Activated effector memory CD4-positive, alpha-beta T cell treated with anti-CD3 and anti-CD28 coated beads, Interleukin-2, amount 50 U/mL, for 16 hours (primary cell): ENCODE results near the gene ECE1.
"Not testable (repeated sequence)": the region's sequence is repeated elsewhere in the genome, so short reads cannot be mapped to it uniquely, and the experiment has no call there.

Experiments
- DNase-seq: peaks from one replicate; pipeline ENCODE4 v3.0.0-alpha.2; 2020

Gene ECE1

DNA sequence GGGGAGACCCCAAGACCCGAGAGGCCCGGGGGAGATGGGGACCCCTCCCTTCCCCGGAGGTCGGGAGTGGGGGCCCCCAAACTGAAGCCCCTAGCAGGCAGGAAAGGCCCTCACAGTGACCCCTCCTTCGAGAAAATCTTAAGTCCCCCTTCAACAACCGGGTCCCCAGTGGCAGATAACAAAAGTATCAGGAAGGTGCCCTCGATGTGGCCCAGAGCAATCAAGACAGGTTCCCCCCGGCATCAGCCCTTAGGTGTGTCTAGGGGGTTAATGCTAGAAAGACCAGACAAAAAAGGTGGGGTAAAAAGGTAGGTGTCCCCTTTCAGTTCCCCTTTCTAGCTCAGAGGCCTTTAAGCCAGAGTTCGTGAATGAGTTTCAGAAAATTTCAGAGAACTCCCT, 282 bp upstream of the ECE1 start:
- no peak for DNase-seq

DNA sequence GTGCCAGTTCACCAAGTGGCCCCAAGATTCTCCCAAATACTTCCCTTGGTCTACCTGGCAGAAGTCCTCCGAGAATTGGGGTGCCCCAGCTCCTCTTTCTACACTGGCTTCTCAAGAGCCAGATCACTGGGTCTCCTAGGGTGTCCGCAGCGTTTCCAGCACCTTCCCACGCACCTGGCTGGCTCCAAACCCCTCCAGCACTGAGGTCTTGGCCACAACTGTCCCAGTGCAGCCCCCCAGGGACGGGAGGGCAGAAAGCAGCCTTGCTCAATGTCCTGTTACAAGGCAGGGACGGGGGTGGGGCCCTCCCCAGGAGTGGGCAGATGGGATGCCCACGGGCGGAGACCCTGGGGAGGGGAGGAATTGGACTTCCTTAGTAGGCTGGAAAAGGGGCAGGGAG, 1.1 kb downstream of the ECE1 start:
- DNase-seq: no peak

DNA sequence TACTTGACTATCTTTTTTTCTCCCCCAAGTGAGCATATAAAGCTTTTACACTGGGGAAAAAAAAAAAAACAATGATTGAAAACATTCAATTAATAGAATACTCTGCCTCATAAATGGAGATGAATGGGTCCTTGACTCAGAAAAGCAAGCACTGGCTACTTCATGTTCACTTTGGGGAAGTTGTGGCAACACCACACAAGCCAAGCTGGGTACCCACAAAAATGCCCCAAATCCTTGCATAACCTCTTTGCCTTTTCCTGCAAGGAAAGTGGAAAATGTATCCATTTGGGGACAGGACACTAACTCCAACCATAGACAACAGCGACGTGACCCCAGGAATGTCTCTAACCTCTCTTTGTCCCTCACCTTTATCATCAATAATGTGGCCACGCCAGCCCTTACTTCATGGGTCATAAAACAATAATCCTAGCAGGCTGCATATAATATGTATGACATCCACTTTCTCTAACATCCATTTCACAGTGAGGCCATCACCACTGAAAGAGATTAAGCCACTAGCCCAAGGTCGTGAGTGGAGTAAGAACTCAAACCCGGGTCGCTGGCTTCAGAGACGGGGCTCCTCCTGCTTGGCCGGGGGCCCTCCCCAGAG, 2.3 kb downstream of the ECE1 start:
- no peak for DNase-seq

GRCh38 chr1:21285386-21285785, 4.9 kb downstream of the ECE1 start:
- not testable (repeated sequence) for DNase-seq

DNA sequence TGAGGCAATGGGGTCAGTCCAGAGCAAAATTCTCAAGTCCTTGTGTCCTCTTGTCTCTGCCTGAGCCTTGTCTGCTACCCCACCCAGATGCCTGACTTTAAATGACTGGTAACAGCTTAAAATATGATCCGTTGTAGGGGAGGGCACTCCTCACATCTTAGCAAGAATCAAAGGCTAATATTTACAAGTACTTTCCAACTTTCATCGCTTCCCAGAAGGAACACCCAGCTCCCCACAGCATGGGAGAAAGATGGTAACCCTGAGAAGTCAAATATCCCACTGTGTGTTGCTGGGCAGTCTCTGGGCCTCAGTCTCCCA, 5.2 kb downstream of the ECE1 start:
- DNase-seq: no peak

DNA sequence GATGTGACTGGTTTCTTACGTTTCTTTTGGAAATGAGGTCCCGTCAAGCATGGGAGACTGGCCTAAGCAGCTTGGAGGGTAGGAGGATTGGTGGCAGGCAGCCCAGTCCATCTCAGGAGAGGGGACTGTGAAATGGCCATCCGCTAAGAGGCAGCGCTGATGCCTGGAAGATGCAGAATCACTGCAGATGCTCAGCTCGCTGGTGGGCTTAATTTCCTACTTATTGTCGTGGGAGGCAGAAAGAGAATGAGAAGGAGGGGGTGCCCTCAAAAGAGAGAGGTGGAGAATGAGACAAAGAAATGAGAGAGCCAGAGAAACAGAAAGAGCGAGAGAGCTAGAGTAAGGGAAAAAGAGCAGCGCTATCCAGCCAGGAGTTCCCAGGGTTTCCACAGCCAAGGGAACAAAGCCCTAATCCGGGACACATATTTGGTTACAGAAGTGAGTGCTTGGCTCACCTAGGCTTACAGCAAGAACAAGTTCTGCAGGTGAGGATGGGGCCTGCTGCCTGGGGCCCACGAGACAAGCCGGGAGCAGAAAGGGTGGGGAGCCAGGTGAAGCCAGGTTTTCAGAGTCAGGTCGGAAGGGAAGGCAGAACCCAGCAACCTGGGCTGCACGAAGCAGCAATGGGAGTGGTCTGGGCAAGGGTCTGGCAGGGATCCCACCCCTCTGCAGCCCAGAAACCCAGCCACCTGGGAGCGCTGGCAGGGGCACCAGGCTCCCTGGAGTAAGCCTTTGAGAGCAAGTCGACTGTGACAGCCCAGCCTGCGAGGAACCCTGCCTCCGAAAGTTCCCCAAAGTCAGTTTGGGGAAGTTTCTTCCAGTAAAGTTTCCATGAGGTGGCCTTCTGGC, 5.8 kb downstream of the ECE1 start:
- no peak for DNase-seq

DNA sequence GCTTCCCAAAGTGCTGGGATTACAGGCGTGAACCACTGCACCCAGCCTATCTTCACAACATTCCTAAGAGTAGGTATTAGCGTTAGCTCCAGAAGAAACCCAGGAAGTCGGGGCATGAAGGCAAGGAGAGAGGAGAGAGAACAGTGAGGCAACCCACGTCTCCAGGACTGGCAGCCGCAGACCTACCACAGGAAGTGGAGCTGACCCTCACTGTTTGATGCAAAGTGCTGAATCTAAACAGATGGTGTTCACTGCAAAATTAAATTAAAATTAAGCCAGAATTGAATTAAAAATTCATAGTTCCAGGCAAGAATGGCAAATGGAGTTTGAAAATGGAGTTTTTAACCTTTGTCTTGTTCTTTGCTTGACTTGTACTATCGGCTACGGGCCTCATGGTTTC, 6.7 kb downstream of the ECE1 start:
- DNase-seq: no peak

DNA sequence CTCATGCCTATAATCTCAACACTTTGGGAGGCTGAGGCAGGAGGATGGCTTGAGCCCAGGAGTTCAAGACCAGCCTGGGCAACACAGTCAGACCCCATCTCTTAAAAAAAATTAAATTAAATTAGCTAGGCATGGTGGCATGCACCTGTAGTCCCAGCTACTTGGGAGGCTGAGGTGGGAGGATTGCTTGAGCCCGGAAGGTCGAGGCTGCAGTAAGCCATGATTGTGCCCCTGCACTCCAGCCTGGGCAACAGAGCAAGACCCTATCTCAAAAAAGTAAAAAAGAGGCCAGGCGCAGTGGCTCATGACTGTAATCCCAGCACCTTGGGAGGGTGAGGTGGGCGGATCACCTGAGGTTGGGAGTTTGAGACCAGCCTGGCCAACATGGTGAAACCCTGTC, 8.2 kb downstream of the ECE1 start:
- DNase-seq: not testable (repeated sequence)

DNA sequence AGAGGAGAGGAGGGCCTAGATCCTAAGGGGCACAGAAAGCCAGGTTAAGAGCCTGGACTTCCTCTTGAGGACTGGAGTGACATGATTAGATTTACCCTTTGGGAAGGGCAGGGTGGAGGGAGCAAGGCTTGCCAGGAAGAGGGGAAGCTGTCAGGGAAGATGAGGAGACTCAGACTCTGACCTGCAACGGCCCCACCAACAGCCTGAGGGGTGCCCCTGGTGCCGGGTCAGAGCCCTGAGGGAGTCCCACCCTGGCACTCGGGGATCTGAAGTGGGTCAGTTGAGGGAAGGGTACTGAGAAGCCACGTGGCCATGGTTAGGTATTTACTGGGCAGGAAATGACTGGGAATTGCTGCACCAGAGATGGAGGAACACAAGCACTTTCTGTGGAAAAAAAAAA, 9.8 kb downstream of the ECE1 start:
- no peak for DNase-seq

GRCh38 chr1:21280011-21280471, 10.2 kb downstream of the ECE1 start:
- DNase-seq: no peak

DNA sequence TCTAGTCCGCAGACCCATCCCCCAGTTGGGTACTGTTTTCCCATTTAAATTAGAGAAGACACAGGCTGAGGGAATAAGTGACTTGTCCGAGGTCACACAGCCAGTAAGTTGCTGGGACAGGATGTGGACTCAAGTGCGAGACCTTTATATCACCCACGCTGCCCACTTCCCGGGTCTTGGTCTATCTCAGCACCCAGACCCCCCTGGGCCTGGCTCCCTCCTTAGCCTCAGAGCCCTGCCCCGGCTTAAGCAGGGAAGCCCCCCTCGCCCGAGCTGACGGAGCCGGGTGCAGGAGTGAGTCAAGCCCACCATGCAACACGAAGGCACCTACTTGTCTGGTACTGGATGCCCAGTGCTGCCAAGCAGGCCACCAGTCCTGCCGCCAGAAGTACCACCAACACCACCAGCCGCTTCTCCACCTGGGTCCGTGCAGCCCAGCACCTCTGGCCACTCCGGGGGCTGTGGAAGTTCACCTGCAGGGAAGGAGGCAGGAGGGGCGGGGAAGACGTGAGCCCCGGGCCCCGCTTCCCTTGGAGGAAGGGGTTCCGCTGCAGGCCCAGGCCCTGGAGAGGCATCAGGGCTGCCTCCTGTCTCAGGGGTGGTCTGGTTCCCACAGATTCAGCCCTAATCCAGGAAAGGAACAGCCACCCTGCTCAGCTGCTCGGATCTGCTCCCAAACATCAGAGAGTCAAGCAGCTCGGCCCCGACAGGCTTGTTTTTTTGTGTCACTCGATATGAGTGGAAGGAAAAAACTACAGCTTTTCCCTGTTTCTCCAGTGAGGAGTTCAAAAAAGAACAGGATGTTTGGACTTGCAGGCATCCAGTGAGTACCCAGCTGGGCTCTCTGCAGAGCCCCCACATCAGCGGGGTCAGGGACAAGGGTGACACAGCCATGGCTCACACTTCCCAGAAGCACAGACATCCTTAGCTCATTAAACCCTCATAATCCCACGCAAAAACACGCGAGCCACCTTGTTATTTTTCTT, 11.1 kb downstream of the ECE1 start:
- DNase-seq: no peak

- DNase-seq: no peak
These were observed 11.9 kb downstream of the ECE1 start for GRCh38 chr1:21278208-21278859.

- no peak for DNase-seq
These were observed 13.1 kb downstream of the ECE1 start for GRCh38 chr1:21277180-21277579.

DNA sequence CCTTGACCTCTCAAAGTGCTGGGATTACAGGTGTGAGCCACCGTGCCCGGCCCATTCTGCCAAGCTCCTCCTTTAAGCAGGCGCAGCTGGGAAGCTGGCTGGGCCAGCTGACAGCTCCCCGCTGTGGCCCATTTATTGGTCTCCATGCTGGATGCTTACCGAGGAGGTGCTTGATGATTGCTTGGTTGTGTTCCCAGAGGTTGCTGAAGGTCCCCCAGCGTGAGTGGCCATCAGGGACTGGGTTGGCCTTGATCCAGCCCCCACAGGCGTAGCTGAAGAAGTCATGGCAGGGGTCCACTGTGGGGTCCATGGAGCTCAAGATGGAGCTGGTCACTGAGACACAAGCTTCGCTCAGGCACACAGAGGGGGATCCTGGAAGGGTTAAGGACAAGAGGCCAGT, 17.7 kb downstream of the ECE1 start:
- DNase-seq: no peak

DNA sequence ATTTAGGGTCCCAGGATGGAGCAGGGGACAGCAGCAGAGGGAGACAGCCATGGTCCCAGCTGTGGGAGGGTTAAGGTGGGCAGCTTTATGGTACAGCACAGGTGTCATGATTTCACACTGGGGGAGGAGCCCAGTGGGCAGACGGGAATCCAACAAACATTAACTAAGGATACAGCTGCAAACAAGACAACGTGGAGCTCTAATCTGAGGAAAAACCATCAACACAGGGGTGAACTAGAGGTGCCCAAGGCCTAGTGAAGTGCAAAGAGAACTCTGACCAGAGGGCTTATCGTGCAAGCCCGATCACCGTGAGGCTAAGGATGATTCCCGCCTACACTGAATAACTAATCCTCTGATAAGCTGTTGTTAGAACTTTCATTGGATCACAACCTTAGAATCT, 18.7 kb downstream of the ECE1 start:
- no peak for DNase-seq

DNA sequence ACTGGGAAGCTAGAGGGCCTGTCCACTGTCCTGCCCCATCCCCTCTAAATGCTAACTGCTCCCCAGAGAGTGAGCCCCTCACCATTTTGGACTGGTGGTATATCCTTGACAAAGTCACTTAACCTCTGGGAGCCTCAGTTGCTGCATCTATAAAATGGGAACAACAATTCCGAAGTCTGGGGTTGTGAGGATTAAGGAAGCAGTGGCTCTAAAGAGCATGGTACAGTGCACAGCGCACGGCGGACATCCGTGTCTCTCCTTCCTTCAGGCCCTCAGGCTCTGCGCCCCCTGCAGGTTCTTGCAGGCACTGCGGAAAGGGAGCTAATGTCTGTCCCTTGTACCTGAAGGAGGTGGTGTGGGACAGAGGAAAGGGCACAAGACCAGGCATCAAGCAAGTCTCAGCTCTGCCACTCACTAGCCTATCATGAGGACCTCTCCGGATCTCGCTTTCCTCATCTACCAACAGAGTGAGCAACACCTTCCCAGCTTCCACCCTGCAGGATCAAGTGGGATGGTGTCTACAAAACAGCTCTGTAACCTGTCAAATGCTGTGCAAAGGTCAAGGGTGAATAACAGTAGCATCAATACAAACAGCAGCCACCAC, 20.1 kb downstream of the ECE1 start:
- peak; percentile 94 for DNase-seq

GRCh38 chr1:21269461-21270085, 20.7 kb downstream of the ECE1 start:
- no peak for DNase-seq

DNA sequence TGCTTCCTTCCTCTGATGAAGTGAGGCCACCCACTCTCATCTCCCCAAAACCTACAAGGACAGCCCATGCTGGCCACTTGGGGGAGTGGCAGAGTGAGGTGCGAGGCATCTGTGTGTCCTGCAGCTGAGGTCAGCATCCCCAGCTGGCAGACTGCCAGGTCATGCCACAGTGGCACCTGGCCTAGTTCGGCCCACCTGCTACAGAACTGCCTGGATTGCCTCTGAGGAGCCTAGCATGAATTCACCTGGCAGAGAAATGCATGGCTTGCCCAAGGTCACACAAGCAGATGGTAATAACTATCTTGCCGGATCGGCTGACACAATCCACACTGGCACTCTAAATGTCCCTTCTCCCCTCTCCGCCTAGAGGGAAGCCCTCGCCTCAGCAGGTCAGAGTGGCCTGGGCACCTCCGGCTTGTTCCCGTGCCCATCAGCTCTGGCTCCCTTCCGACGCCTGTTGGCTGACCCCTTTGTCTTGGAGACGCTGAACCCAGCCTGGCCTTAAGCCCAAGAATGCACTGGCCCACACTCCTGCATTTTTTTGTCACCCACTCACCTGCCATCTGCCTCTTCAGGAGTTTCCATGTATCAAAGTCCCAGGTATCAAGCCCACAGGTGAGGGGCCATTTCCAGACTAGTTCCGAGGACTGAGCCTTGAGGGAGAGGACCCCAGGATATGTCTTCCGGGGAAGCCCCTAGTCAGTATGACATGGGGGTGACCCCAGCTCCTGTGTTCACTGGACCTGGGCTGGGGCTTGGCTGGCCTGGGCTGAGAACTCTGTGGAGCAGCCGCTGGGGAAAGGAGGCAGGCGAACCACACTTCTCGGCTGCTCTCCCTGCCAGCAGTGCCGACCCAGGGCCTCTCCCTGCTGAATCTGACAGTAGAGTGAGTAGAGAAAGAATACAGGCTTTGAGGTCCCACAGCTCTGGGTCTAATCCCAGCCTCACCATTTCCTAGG, 21.7 kb downstream of the ECE1 start:
- no peak for DNase-seq

DNA sequence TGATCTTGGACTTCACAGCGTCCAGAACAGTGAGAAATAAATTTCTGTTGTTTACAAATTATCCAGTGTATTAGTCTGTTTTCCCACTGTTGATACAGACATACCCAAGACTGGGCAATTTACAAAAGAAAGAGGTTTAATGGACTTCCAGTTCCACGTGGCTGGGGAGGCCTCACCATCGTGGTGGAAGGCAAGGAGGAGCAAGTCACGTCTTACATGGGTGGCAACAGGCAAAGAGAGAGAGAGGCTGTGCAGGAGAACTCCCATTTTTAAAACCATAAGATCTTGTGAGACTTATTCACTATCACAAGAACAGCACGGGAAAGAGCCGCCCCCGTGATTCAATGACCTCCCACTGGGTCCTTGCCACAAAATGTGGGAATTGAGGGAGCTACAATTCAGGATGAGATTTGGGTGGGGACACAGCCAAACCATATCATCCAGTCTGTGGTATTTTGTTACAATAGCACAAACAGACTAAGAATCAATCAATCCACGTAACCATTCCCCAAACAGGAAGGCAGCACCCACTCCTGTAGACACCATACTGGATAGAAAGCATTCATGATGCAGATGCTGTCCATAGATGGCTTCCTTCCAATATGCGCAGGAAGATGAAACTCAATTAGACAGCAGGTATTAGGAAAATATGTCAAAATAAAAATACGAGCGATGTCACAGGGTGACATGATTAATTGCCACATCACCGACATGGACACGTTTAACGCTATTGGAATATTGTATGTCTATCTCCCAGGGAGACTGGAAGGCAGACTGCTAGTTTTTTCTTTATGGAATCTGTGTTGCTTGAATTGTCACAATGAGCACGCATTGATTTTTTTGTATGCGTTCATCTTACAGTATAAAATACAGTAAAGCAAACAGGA, 22.8 kb downstream of the ECE1 start:
- no peak for DNase-seq
